Measurements from ENCODE around the gene CIAO1.
A peak's percentile ranks its signal among the peaks of the same experiment; 100 is the strongest.
"Not testable (repeated sequence)": the region's sequence is repeated elsewhere in the genome, so short reads cannot be mapped to it uniquely, and the experiment has no call there.

CIAO1 gene

DNA sequence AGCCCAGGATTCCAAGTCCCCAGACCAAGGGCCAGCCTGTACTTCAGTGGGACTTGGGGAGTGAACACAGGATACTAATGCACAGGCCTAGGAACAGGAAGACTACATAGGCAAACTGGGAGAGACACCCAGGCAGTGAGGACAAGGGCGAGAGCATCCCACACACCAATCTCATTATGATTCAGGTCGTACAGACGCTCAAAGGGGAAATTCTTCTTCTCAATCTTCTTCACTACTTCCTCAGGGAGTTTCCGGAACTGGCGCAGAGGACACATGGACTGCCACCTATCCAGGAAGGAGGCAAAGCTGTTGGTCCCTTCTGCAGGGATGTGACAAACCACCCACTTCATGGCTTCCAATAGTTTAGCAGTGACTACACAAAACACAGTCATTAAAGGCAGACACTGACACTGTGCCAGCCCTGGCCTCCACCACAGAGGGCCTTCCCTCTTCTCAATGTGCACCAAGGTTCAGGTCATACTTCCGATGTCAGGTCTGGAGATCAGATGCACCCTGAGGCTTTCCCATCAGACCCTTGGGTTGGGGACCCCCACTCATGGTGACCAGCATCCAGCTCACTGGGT lies 21.3 kb downstream of the CIAO1 start:
- DNase-seq: no peak

DNA sequence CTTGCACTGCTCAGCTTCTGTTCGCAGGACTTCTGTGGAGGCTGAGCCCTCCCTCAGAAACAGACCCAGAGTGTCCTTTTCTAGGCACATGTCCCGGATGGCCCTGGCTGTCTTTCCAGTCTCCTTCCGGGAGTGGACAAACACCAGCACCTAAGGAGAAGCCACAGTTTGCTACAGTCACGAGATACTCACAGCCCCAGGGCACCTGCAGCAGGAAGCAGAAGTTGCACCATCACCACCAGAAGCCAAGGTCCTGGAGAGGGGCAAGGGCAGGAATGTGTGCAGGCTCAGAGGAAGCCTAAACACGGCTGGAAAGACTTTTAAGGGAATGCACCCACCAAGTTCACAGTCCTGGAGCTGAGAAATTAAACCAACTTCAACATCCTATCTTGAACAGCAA lies 25.7 kb downstream of the CIAO1 start:
- DNase-seq: no peak

DNA sequence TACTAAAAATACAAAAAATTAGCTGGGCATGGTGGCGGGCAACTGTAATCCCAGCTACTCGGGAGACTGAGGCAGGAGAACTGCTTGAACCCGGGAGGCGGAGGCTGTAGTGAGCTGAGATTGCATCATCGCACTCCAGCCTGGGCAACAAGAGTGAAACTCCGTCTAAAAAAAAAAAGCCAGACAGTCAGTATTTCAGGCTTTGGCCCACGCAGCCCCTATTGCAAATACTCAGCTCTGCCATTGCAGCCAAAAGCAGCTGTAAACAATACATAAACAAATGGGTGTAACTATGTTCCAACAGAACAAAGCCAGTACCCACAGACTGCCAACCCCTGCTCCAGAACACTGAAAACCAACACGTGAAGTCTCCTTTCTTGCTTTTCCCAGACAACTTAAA lies 28.2 kb downstream of the CIAO1 start:
- not testable (repeated sequence) for DNase-seq

DNA sequence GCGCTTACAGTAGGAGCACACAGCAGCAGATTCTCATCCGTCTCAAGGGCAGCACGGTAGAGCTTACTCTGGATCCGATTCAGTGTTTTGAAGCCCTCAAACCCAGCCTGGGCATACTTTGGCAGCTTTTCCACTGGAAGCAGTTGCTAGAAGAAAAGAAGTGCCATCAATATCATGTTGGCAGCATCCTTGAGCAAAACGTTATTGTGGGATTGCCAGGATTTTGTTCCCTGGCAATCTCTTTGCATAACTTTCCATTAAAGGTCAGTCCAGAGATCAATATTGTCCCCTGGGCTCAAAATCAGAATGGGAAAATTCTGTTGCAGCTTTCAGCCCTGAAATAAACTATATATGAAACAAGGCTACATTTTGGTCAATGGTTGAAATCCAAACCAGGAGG lies 30.9 kb downstream of the CIAO1 start:
- DNase-seq: no peak

DNA sequence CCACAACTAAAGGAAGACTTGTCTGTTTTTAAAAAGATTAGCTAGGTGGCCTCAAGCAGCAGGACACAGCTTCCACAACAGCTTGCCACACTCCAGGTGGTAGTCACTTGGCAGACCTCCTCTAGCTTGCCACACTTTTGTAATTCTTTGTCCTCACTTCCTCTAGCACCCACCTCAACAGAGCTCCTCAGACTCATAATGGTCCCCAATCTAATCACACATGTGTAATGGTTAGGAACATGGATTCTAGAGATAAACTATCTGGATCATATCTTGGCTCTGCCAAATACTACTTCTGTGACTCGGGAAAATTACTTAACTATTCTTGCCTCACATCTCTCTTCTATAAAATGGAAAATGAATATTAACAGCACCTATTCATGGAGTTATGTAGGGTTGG lies 35.8 kb downstream of the CIAO1 start:
- DNase-seq: no peak

DNA sequence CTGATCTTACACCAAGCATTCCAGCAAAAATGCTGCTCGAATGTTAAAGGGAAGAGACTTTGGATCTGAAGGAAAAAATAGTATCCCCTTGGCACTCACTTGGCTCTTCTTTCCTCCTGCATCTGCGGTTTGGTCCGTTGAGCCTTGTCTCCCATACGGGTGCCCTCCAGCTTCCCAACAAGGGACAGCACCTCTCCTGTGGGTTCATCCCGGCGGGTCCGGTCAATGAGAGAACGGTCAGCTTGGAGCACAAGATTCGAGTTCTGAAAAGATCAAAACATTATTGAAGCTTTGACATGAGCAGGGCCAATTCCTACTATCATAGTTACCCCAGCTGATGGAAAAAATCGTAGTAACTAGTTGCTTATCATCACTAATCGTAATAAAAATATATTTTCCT lies 38.6 kb downstream of the CIAO1 start:
- no peak for DNase-seq

DNA sequence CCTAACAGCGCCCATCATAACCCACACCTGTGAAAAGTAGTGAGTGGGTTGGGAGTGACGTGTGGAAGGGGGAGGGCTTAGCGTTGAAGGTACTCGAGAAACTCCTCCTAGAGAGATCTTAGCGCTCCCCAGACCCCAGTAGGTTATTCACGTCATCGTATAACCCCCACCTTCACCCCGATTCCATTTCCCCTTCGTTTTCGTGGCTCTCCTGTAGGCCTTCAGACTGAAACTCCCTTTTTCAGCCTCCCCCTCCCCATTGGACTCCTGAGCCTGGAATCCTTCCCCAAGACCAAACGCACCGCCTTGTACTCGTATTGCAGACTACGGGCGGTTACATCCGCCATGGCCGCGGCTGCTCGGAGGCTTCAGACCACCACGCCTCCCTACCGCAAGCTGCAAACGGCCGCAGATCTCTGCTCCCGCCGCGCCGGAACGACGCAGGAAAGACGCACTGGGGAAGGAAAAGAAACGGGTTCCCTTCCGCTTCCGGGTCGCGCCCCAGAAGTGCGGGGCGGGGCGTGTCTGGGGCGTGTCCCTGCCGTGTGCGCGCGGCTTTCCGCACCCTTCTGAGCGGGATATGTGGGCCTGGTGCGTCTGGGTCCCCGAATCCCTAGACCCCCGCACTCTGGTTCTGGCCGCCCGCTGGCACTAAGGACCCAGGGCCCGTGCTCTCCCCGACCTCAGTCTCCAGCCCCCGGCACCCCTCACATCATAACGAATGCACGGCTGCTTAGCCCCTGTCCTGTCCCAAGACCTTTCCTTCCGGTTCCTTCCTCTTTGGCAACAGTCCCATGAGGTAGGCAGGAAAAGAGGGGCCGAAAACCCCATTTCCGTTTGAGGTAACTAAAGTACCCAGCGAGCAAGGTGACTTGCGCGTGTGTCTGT lies 39.3 kb downstream of the CIAO1 start, which contains the start of gene SNRNP200:
SNRNP200 (minus strand) TSS at position 456 of the 888 bp plus-strand sequence; CDS start at position 347, 109 bp downstream.
- DNase-seq: peak; percentile 72 to 95

DNA sequence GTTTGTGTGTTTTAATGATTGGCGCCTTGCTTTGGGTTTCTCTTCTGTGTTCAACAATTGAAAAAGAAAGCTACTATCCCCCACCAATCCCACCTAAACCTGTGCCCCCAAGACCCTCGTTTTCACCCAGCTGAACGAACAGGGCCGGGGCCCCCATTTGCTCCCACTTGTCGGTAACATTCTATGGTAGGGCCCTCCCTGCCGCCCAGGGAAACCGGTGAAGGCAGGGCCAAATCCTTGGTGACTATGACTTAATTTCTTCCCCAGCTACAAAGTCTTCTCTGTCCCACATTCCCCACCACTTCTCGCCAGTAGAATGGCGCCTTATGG lies 39.9 kb downstream of the CIAO1 start:
- DNase-seq: no peak

DNA sequence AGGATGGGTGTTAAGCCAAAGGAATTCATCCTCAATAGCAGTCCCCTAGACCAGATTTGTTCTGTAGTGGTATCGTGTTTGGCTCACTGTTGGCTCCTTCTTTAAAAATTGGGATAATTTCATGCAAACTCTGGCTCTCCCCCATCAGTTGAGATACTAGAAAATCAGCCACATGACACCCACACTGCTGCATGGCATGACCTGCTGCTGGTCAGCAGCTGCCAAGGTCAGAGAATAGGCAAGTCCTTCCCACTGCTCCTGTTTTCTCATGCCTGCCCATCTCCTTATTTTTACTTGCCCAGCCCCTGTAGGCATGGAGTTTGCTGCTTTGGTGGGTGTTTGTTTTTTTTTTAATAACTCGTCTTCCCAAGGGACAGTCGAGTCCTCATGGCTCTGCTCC lies 40.3 kb downstream of the CIAO1 start:
- DNase-seq: no peak

DNA sequence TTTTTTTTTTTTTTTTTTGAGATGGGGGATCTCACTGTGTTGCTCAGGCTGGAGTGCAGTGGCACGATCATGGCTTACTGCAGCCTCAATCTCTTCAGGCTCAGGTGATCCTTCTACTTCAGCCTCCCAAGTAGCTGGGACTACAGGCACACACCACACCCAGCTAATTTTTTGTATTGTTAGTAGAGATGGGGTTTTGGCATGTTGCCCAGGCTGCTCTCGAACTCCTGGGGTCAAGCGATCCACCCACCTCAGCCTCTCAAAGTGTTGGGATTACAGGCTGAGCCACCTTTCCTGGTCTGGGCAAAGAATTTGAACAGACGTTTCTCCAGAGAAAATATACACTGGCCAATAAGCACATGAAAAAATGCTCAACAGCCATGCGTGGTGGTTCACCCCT lies 42.2 kb downstream of the CIAO1 start:
- no peak for DNase-seq

DNA sequence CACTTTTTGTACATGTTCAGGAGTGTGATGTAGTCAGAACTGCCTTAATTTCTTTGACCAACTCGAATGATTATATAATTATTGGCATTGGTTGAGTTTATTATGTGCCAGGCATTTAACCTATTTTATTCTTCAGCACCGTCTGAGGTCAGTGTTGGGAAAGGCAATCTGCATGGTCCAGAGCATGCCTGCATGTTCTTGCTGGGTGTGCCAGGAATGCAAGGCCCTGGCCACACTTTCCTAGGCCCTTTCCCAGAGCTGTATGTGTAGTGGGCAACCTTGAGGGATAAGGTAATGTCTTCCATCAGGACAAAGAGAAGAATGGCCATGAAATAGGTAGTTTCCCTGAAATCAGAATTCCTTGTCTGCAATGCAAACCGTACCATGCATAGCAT lies 49.0 kb downstream of the CIAO1 start:
- DNase-seq: no peak

DNA sequence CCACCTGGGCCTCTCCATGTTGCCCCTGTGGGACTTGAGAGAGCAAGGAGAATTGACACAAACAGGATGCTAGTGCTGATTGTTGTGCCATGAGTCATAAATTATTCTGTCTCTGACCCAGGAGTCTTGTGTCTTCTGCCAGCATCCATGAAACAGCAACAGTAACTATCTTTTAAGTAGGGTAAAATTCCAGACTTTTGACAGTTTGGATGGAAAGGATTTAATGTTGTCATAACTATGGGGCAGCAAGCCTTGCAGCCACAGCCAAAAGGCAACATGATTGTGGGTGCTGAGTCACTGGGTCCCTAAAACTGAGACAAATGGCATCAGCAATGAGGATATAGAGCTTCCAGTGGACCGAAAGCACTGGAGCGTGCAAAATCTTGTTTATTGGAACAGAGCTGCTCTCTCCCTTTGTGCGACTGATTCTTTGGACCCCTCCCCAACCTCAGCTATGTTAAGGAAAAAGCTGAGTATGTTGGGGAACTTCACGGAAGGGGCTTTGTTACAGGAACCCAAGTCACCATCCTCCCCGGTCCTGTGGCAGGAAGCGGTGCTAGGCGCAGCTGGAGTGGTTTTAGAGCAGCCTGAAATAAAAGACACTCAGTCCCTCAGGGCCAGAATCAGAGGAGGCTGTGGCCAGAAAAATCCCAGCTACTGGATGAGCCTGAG lies 49.5 kb downstream of the CIAO1 start:
- DNase-seq: no peak

DNA sequence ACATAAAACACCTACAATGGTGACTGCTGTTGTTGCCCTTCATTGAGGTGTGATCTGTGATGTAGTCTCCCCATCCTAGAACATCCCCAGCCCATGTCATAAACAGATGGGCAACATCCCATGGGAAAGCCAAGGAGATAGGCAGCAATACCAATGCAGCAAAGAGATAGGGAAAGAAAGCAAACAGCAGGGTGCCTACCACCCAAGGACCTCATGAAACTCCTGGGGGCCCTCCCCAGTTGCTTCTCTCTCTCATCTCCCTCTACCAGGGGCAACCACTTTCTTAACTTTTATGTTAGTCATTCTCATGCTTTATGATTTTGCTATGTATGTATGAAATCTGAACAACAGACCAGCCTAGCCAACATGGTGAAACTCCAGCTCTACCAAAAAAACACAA lies 51.0 kb downstream of the CIAO1 start:
- DNase-seq: no peak

DNA sequence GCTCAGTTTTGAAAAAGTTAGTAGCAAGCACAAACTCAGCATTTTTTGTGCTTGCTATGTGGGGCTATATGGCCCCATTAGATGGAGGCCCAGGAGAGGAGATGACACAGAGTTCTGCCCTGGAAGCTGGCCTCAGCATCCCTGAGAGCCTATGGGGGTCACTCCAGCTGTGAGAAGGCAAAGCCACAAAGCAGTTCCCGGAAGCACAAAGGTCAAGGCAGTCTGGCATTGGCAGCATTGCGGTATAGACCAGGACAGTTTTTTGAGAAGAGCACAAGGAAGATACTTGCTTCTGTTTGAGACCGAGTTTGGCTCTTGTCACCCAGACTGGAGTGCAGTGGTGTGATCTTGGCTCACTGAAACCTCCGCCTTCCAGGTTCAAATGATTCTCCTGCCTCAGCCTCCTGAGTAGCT lies 51.6 kb downstream of the CIAO1 start:
- no peak for DNase-seq

DNA sequence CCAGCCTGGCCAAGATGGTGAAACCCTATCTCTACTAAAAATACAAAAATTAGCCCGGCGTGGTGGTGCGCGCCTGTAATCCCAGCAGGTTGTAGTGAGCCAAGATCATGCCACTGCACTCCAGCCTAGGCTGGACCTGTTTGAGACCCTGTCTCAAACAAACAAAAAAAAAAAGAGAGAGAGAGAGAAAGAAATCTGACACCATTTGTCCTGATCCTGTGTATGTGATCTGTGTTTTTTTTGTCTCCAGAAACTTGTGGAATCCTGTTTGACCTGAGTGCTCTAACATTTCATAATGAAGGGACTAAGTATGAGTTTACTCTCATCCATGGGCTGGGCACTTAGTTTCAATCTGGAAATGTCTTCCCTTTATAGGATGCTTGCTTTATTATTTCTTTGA lies 52.7 kb downstream of the CIAO1 start:
- no peak for DNase-seq

DNA sequence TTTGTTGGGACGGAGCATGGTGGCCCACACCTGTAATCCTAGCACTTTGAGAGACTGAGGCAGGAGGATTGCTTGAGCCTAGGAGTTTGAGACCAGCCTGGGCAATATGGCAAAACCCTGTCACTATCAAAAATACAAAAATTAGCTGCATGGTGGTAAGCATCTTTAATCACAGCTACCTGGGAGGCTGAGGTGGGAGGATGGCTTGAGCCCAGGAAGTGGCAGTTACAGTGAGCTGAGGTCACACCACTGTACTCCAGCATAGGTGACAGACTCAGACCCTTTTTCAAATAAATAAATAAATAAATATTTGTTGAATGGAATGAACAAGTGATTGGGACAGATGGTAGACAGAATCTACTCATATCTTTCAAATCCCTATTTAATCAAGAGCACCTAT lies 53.4 kb downstream of the CIAO1 start:
- no peak for DNase-seq

DNA sequence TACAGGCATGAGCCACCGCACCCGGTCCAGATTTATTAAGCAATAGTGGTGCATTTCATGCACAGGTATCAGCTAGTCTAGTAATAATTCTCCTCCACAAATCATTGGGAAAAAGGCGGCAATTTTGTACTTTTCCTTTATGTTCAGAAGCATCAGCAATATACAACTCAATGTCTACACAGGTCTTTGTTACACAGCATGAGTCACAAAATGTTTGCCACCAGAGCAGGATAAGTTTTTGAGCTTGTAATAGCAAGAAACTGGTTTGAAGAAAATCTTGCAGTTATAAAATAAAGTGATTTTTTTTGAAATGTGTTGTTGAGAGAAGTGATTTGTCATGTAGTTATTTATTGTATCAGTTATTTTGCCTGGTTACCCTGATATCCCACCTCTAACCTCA lies 54.3 kb downstream of the CIAO1 start:
- DNase-seq: peak in 1 of 2 experiments; percentile 1

DNA sequence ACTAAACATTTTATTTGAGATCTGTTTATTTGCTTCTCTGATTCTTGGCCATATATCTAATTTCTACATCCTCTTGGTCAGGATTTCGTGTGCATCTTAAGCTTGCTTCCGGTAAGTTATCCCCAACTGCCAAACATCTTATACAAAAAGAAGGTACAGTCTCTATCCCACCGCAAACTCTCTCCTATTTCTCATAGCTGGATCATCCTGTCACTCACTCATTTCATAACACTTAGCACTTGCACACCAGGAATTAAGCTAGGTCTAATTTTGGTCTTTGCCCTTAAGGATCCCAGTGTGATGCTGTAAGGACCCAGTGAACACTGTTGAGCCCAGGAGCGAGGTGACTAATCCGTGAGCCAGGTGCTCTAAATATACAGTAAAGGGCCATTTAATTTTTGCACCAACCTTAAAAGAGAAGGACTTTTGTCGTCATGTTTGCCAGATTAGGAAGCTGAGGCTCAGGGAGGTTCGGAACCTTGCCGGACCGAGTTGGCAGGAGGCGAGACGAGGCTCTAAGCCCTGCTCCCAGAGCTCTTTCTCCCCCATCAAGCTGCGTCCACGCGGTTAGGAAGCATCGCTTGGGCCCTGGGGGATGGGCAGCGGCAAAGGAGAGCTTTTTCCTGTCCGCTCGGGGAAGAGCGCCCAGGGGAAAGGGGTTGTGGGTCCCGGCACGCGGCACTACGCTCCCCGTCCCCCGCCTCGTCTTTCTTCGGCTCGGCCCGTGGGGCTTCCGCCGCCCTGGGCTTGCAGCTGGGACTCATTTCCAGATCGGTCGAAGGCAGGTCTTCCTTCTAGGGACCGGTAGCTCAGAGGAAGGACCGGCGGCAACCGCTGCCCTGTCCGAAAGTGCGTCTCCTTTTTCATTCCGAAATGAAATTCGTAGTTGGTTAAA lies 55.0 kb downstream of the CIAO1 start:
- peak; percentile 78 to 82 for DNase-seq

All from NCI-H526 (cell line).